ENCODE data around the gene TECPR2.

Gene TECPR2

GRCh38 chr14:102390064-102390855 is 27.5 kb downstream of the TECPR2 start:
- DNase-seq (ENCODE audit: low read depth): no peak
- no peak for TF ChIP-seq CTCF (IDR thresholded peaks at IDR 0.05; ENCODE audit: low read depth, low read length, missing control alignments)
- no peak overlapping the region for H3K4me3 ChIP-seq (ENCODE audit: low read depth, low read length)

GRCh38 chr14:102392506-102392905 is 29.8 kb downstream of the TECPR2 start:
- no peak for TF ChIP-seq CTCF (IDR thresholded peaks at IDR 0.05; ENCODE audit: low read depth, low read length, missing control alignments)
- DNase-seq (ENCODE audit: low read depth): no peak
- H3K4me3 ChIP-seq (ENCODE audit: low read depth, low read length): no peak overlapping the region

GRCh38 chr14:102394717-102395375 is 32.1 kb downstream of the TECPR2 start:
- DNase-seq (ENCODE audit: low read depth): no peak
- H3K4me3 ChIP-seq (ENCODE audit: low read depth, low read length): no peak overlapping the region
- no peak for TF ChIP-seq CTCF (IDR thresholded peaks at IDR 0.05; ENCODE audit: low read depth, low read length, missing control alignments)

- no peak for TF ChIP-seq CTCF (IDR thresholded peaks at IDR 0.05; ENCODE audit: low read depth, low read length, missing control alignments)
- DNase-seq (ENCODE audit: low read depth): no peak
Observed at GRCh38 chr14:102396521-102396920, 33.8 kb downstream of the TECPR2 start.

GRCh38 chr14:102403028-102403427 is 40.3 kb downstream of the TECPR2 start:
- DNase-seq (ENCODE audit: low read depth): no peak
- no peak overlapping the region for H3K4me3 ChIP-seq (ENCODE audit: low read depth, low read length)
- TF ChIP-seq CTCF (IDR thresholded peaks at IDR 0.05; ENCODE audit: low read depth, low read length, missing control alignments): no peak

More at GRCh38 chr14:102396521-102396920, 33.8 kb downstream of the TECPR2 start:
- no peak overlapping the region for H3K4me3 ChIP-seq (ENCODE audit: low read depth, low read length)

GRCh38 chr14:102407258-102407657 is 44.5 kb downstream of the TECPR2 start:
- DNase-seq (ENCODE audit: low read depth): no peak
- H3K4me3 ChIP-seq (ENCODE audit: low read depth, low read length): no peak overlapping the region
- TF ChIP-seq CTCF (IDR thresholded peaks at IDR 0.05; ENCODE audit: low read depth, low read length, missing control alignments): no peak

Measured in GM12864 (cell line).